WERI-Rb-1 (cell line): ENCODE data around the gene BHLHA9.
"Not testable (repeated sequence)": the region's sequence is repeated elsewhere in the genome, so short reads cannot be mapped to it uniquely, and the experiment has no call there.

Experiments used
- DNase-seq: peaks from one replicate; pipeline ENCODE4 v3.0.0-alpha.2; 2020
- H3K27ac ChIP-seq: fragments of 250-450 bp; sonication (Bioruptor Pico); 2 replicates; pipeline ENCODE4 v1.5.1; 2020; ENCODE audit warnings: mild to moderate bottlenecking, moderate library complexity
- H3K27me3 ChIP-seq: fragments of 250-450 bp; sonication (Bioruptor Pico); 2 replicates; pipeline ENCODE4 v1.5.1; 2021; ENCODE audit warnings: mild to moderate bottlenecking, low read depth, moderate library complexity; ENCODE audit not compliant: insufficient read depth, severe bottlenecking
- H3K36me3 ChIP-seq: fragments of 250-450 bp; sonication (Bioruptor Pico); 2 replicates; pipeline ENCODE4 v1.5.1; 2020; ENCODE audit warnings: mild to moderate bottlenecking, moderate library complexity
- H3K4me3 ChIP-seq: 2 replicates; pipeline ENCODE4 v1.5.1; 2011; ENCODE audit warnings: low read depth, mild to moderate bottlenecking, control low read depth, low read length
- H3K9me3 ChIP-seq: fragments of 250-450 bp; sonication (Bioruptor Pico); 2 replicates; pipeline ENCODE4 v1.5.1; 2021; ENCODE audit warnings: mild to moderate bottlenecking, moderate library complexity; ENCODE audit not compliant: severe bottlenecking
- CTCF ChIP-seq: IDR thresholded peaks from 2 replicates; pipeline ENCODE4 v1.5.1; 2011; ENCODE audit warnings: low read depth, mild to moderate bottlenecking, control low read depth, inconsistent platforms, low read length

The BHLHA9 gene

DNA sequence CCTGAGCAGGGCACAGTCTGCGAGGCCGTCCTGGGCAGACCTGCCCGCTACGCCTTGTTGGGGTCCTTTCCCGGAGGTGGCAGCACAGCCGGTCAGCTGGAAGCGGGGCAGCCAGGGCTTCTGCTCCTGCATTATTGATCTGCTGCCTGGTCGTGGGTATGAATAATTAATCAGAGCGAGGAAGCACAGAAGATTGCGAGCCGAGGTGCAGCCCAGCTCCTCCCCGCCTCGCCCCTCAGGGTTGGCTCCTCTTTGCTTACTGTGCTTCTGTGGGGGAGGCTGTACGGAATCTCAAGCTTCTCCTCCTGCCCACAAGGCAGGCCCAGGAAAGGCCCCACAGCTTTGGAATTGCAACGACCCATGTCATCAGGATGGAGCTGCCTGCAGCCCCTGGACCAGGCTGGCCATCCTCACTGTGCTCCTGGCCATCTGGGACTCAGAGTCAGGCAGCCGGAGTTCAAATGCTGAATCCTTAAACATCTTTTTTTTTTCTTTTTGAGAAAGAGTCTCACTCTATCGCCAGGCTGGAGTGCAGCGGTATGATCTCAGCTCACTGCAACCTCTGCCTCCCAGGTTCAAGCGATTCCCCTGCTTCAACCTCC lies 34.8 kb downstream of the BHLHA9 start:
- Histone ChIP-seq H3K9me3 (no peaks in the 10 kb centered on the region), H3K4me3 (no peak overlapping the region), H3K36me3 (no peaks in the 10 kb centered on the region), H3K27ac (no peak overlapping the region), H3K27me3 (no peaks in the 10 kb centered on the region)
- no peak for DNase-seq
- no peak for TF ChIP-seq CTCF

DNA sequence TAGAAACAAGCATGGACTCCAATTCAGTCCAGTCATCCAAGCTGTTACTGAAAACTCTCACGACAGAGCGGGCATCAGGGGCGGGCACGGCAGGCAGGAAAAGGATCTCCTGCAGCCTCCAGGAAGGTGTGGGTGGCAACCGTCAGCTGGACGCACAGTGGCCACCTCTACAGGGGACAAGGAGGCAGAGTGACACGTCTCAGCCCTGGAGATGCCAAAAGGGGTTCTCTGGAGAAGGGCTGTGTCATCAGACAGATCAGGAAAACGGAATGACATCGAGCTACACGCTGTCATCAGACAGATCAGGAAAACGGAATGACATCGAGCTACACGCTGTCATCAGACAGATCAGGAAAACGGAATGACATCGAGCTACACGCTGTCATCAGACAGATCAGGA lies 37.6 kb downstream of the BHLHA9 start:
- not testable (repeated sequence) for H3K27me3 ChIP-seq, H3K9me3 ChIP-seq, H3K27ac ChIP-seq, H3K4me3 ChIP-seq, DNase-seq, H3K36me3 ChIP-seq

DNA sequence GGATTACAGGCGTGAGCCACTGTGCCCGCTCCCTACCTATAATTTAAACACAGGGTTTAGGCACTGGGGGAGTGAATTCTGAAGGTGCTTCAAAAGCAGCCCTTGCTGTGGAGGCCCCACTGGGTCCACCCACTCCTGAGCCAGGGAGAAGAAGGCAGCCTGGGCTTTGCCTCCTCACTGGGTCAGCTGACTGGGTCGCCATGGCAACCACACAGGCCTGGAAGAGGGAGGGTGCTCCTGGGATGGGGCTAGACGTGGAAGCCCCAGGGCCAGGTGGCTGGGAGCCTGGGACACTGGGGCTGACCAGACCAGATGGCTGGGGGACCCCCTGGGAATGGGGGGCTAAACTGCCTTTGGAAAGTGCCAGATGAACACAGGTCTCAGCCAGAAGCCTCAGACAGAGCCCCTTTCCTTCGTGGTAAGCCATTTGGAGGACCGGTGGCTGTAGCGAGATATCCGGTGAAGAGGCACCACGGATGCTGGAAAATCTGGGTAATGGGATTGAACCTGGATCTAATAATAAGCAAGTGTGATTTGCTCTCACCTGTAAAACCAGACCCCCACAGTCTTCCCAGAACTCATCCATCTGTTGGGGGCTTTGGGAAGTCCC lies 42.1 kb downstream of the BHLHA9 start:
- Histone ChIP-seq H3K36me3 (no peaks in the 10 kb centered on the region), H3K27me3 (no peaks in the 10 kb centered on the region), H3K4me3 (no peak overlapping the region), H3K27ac (no peak overlapping the region), H3K9me3 (no peaks in the 10 kb centered on the region)
- TF ChIP-seq CTCF: no peak
- DNase-seq: peak; percentile 71

DNA sequence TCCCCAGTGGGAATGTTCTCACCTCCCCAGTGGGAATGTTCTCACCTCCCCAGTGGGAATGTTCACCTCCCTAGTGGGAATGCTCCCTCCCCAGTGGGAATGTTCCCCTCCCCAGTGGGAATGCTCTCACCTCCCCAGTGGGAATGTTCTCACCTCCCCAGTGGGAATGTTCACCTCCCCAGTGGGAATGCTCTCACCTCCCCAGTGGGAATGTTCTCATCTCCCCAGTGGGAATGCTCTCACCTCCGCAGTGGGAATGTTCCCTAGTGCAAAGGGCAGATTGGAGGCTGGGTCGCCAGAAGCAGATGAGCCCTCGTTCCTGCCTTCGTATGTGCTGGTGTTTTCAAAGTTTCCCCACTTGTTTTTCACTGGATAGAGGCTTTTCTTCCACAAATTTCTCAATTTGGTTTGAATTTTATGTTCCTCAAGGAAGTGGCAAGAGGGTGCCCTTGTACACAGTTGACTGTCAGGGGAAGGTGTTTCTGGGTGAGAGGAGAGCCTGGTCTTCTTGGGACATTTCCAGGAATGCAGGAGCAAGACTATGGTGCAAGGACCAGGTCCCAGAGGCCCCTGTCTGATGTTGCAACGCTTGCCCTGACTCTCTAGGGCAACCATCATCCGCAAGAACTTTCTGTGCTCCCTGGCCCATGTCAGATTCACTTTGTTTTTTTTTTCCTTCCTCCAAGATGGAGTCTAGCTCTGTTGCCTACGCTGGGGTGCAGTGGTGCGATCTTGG lies 43.2 kb downstream of the BHLHA9 start:
- no peak overlapping the region for H3K4me3 ChIP-seq
- H3K36me3 ChIP-seq: no peaks in the 10 kb centered on the region
- DNase-seq: no peak
- no peak for TF ChIP-seq CTCF
- H3K27me3 ChIP-seq: no peaks in the 10 kb centered on the region
- no peaks in the 10 kb centered on the region for H3K9me3 ChIP-seq
- no peak overlapping the region for H3K27ac ChIP-seq

- no peak overlapping the region for H3K4me3 ChIP-seq
- H3K9me3 ChIP-seq: no peaks in the 10 kb centered on the region
- no peak for TF ChIP-seq CTCF
- no peaks in the 10 kb centered on the region for H3K27me3 ChIP-seq
- no peak for DNase-seq
- no peak overlapping the region for H3K27ac ChIP-seq
- no peaks in the 10 kb centered on the region for H3K36me3 ChIP-seq
These were observed 45.2 kb downstream of the BHLHA9 start for GRCh38 chr17:1315409-1315808.

GRCh38 chr17:1315891-1316403 lies 45.7 kb downstream of the BHLHA9 start:
- H3K27ac ChIP-seq: no peak overlapping the region
- no peaks in the 10 kb centered on the region for H3K27me3 ChIP-seq
- H3K9me3 ChIP-seq: no peaks in the 10 kb centered on the region
- no peak for TF ChIP-seq CTCF
- no peak for DNase-seq
- H3K4me3 ChIP-seq: no peak overlapping the region
- no peaks in the 10 kb centered on the region for H3K36me3 ChIP-seq
